Measurements from ENCODE around the gene USP21.

The USP21 gene

GRCh38 chr1:161121834-161122233 lies 37.5 kb upstream of the USP21 start:
- Histone ChIP-seq H3K27me3 (replicated peaks; ENCODE audit: control insufficient read depth, insufficient read depth, low read length) (no peaks in the 10 kb centered on the region), H3K36me3 (ENCODE audit: control insufficient read depth, insufficient read depth, low read length) (peaks cover 30% of the 10 kb centered on the region), H3K4me3 (replicated peaks; ENCODE audit: low read depth, low read length) (no peak overlapping the region)
- DNase-seq (ENCODE audit: extremely low read depth, insufficient read length): no peak
- no peak for TF ChIP-seq CTCF (IDR thresholded peaks at IDR 0.05; ENCODE audit: insufficient read depth, low read length, poor library complexity, severe bottlenecking)

GRCh38 chr1:161122967-161123366 lies 36.3 kb upstream of the USP21 start:
- peaks cover 30% of the 10 kb centered on the region for H3K36me3 ChIP-seq (ENCODE audit: control insufficient read depth, insufficient read depth, low read length)
- H3K4me3 ChIP-seq (replicated peaks; ENCODE audit: low read depth, low read length): no peak overlapping the region
- DNase-seq (ENCODE audit: extremely low read depth, insufficient read length): no peak
- TF ChIP-seq CTCF (IDR thresholded peaks at IDR 0.05; ENCODE audit: insufficient read depth, low read length, poor library complexity, severe bottlenecking): no peak
- H3K27me3 ChIP-seq (replicated peaks; ENCODE audit: control insufficient read depth, insufficient read depth, low read length): no peaks in the 10 kb centered on the region

GRCh38 chr1:161127649-161128048 lies 31.7 kb upstream of the USP21 start:
- Histone ChIP-seq H3K4me3 (replicated peaks; ENCODE audit: low read depth, low read length) (no peak overlapping the region), H3K36me3 (ENCODE audit: control insufficient read depth, insufficient read depth, low read length) (peaks cover 16% of the 10 kb centered on the region), H3K27me3 (replicated peaks; ENCODE audit: control insufficient read depth, insufficient read depth, low read length) (no peaks in the 10 kb centered on the region)
- no peak for TF ChIP-seq CTCF (IDR thresholded peaks at IDR 0.05; ENCODE audit: insufficient read depth, low read length, poor library complexity, severe bottlenecking)
- DNase-seq (ENCODE audit: extremely low read depth, insufficient read length): no peak

- TF ChIP-seq CTCF (IDR thresholded peaks at IDR 0.05; ENCODE audit: insufficient read depth, low read length, poor library complexity, severe bottlenecking): no peak
- no peak for DNase-seq (ENCODE audit: extremely low read depth, insufficient read length)
- Histone ChIP-seq H3K4me3 (replicated peaks; ENCODE audit: low read depth, low read length) (no peak overlapping the region), H3K27me3 (replicated peaks; ENCODE audit: control insufficient read depth, insufficient read depth, low read length) (no peaks in the 10 kb centered on the region), H3K36me3 (ENCODE audit: control insufficient read depth, insufficient read depth, low read length) (peaks cover 9% of the 10 kb centered on the region)
Measured at GRCh38 chr1:161128591-161129420, 30.5 kb upstream of the USP21 start.

GRCh38 chr1:161130266-161130665 lies 29.0 kb upstream of the USP21 start:
- Histone ChIP-seq H3K36me3 (ENCODE audit: control insufficient read depth, insufficient read depth, low read length) (peaks cover 4% of the 10 kb centered on the region), H3K27me3 (replicated peaks; ENCODE audit: control insufficient read depth, insufficient read depth, low read length) (no peaks in the 10 kb centered on the region), H3K4me3 (replicated peaks; ENCODE audit: low read depth, low read length) (no peak overlapping the region)
- no peak for DNase-seq (ENCODE audit: extremely low read depth, insufficient read length)
- no peak for TF ChIP-seq CTCF (IDR thresholded peaks at IDR 0.05; ENCODE audit: insufficient read depth, low read length, poor library complexity, severe bottlenecking)
